ENCODE measurements around the gene SCN11A.

SCN11A gene

DNA sequence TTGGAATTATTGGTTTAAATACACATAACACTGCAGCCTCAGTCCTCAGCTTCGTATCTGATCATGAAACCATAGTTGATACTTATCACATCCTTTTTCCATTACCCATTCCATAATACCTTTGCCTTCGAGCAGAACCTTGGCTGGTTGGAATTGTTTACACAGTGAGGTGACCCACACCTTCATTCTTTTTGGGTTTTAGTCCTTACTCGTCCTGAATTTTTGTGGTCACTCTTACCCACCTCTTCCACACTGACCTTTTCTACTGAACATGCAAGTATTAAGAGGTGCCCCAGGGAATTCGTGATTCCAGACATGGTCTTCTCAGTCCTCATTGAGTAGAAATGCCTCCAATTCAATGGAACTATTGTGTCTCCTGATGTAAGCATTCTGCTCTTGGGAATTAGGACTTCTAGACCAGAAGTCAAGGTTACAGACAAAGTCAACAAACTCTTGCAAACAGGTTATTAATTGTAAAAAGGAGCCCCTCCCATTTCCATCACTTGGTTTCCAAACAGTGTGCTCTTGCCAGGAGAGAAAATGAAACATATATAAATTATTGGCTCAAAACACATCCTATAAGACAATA, 37.7 kb downstream of the SCN11A start:
- Histone ChIP-seq H3K4me3 (replicated peaks; ENCODE audit: low read depth, low read length) (no peak overlapping the region), H3K27me3 (replicated peaks; ENCODE audit: control insufficient read depth, insufficient read depth, low read length) (no peaks in the 10 kb centered on the region), H3K36me3 (ENCODE audit: control insufficient read depth, insufficient read depth, low read length) (no peaks in the 10 kb centered on the region)
- no peak for DNase-seq (ENCODE audit: extremely low read depth, insufficient read length)
- TF ChIP-seq, protein P1, sequence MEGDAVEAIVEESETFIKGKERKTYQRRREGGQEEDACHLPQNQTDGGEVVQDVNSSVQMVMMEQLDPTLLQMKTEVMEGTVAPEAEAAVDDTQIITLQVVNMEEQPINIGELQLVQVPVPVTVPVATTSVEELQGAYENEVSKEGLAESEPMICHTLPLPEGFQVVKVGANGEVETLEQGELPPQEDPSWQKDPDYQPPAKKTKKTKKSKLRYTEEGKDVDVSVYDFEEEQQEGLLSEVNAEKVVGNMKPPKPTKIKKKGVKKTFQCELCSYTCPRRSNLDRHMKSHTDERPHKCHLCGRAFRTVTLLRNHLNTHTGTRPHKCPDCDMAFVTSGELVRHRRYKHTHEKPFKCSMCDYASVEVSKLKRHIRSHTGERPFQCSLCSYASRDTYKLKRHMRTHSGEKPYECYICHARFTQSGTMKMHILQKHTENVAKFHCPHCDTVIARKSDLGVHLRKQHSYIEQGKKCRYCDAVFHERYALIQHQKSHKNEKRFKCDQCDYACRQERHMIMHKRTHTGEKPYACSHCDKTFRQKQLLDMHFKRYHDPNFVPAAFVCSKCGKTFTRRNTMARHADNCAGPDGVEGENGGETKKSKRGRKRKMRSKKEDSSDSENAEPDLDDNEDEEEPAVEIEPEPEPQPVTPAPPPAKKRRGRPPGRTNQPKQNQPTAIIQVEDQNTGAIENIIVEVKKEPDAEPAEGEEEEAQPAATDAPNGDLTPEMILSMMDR (IDR thresholded peaks at IDR 0.05; ENCODE audit: insufficient read depth, low read length, poor library complexity, severe bottlenecking), result no peak

DNA sequence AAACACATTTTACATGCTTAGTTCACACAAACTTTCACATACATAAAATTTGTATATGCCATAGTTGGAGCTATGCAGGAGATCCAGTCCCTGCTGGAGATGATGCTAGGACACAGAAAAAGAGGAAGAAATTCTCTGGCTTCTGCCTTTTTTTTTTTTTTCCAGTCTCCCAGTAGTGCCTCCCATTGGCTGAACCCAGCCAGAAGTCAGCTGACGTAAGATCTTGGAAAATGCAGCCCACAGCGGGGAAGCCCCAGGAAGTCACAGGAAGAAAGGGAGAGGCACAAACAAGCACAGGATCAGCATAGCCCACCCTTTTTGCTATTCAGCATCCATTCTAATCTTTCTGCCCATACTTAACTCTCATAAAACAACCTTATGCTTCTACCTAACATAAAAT, 38.5 kb downstream of the SCN11A start:
- H3K4me3 ChIP-seq (replicated peaks; ENCODE audit: low read depth, low read length), result no peak overlapping the region
- H3K36me3 ChIP-seq (ENCODE audit: control insufficient read depth, insufficient read depth, low read length), result no peaks in the 10 kb centered on the region
- H3K27me3 ChIP-seq (replicated peaks; ENCODE audit: control insufficient read depth, insufficient read depth, low read length), result no peaks in the 10 kb centered on the region
- no peak for DNase-seq (ENCODE audit: extremely low read depth, insufficient read length)
- TF ChIP-seq, protein P1 (IDR thresholded peaks at IDR 0.05; ENCODE audit: insufficient read depth, low read length, poor library complexity, severe bottlenecking), result no peak

DNA sequence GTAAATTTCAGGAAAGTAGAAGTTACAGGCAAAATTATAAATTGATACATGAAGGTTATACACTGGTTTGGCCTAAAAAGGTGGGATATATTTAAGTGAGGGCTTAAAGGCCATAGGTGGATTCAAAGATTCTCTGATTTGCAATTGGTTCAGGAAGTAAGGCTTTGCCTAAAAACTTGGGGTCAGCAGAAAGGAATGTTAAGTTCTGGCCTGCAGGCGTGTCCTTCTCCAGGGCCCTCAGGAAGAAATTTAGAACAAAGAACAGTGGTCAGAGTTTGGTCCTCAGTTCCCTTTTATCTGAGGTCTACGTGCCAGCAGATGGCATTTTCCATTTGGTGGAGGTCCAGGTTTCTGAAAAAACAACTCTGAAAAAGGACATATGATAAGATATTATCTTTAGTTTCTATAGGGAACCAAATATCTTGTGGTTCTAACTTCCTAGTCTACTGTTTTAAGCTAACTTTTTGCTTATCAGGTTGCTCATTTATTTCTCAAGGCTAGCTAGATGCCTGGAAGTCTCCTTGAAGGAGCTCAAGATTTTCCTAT, 40.5 kb downstream of the SCN11A start:
- H3K4me3 ChIP-seq (replicated peaks; ENCODE audit: low read depth, low read length), result no peak overlapping the region

DNA sequence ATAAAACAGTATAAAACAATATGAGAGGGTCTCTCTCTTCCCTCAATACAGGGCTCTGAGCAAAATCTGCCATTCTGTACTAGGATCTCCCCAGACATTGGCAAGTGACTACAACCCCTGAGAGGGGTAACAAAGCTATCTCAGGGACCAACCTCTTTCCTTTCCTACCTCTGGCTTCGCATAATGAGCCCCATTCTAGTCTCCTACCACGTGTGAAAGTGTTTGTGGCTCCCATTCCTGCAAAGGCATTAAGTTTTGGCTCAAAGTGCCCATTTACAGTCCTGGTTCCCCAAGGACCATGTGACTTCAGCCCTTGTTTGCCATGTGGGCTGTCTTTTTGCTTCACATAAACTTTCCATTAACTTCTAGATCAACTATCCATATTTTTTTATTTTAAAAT, 46.4 kb downstream of the SCN11A start:
- no peaks in the 10 kb centered on the region; the same call in 1 of the 2 replicates for H3K27me3 ChIP-seq (replicated peaks; ENCODE audit: control insufficient read depth, insufficient read depth, low read length)
- TF ChIP-seq, protein P1 (IDR thresholded peaks at IDR 0.05; ENCODE audit: insufficient read depth, low read length, poor library complexity, severe bottlenecking), result no peak
- H3K36me3 ChIP-seq (ENCODE audit: control insufficient read depth, insufficient read depth, low read length), result no peaks in the 10 kb centered on the region
- DNase-seq (ENCODE audit: extremely low read depth, insufficient read length), result no peak
- H3K4me3 ChIP-seq (replicated peaks; ENCODE audit: low read depth, low read length), result no peak overlapping the region

More for the DNA sequence above, 40.5 kb downstream of the SCN11A start:
- DNase-seq (ENCODE audit: extremely low read depth, insufficient read length), result no peak
- H3K27me3 ChIP-seq (replicated peaks; ENCODE audit: control insufficient read depth, insufficient read depth, low read length), result no peaks in the 10 kb centered on the region
- TF ChIP-seq, protein P1 (IDR thresholded peaks at IDR 0.05; ENCODE audit: insufficient read depth, low read length, poor library complexity, severe bottlenecking), result no peak
- H3K36me3 ChIP-seq (ENCODE audit: control insufficient read depth, insufficient read depth, low read length), result no peaks in the 10 kb centered on the region
